GM23338 (cell line): ENCODE measurements around the gene FYTTD1. TPM values are rescaled to one million over a fixed set of nuclear protein-coding genes. Genes with fewer than 3 reads are reported as not detected.

Experiments used
- ATAC-seq: fragments of 200-7000 bp; cut with Tn5 transposase; 3 replicates; pipeline ENCODE4 v1.9.1; 2020
- DNase-seq: peaks from one replicate; pipeline ENCODE4 v3.0.0-alpha.2; 2015; ENCODE audit warnings: low spot score
- H2AFZ ChIP-seq: fragments of 200-600 bp; sonication (generic); 2 replicates; pipeline ENCODE4 v1.8.0; 2016; ENCODE audit warnings: antibody characterized with exemption, mild to moderate bottlenecking, moderate library complexity
- H3F3A ChIP-seq: fragments of 200-600 bp; sonication (generic); replicated peaks from 2 replicates; pipeline ENCODE4 v1.8.0; 2017; ENCODE audit warnings: antibody characterized with exemption, mixed run types, low read depth
- H3K27ac ChIP-seq: fragments of 200-600 bp; sonication (generic); 2 replicates; pipeline ENCODE4 v1.6.1; 2016; ENCODE audit warnings: low read depth
- H3K27me3 ChIP-seq: fragments of 200-600 bp; sonication (generic); 2 replicates; pipeline ENCODE4 v1.8.0; 2016; ENCODE audit warnings: mild to moderate bottlenecking, mixed run types, moderate library complexity; ENCODE audit not compliant: insufficient read depth
- H3K36me3 ChIP-seq: fragments of 200-600 bp; sonication (generic); 2 replicates; pipeline ENCODE4 v1.8.0; 2016; ENCODE audit warnings: mild to moderate bottlenecking; ENCODE audit not compliant: insufficient read depth
- H3K4me1 ChIP-seq: fragments of 200-600 bp; sonication (generic); 2 replicates; pipeline ENCODE4 v1.8.0; 2016; ENCODE audit warnings: mild to moderate bottlenecking, moderate library complexity; ENCODE audit not compliant: insufficient read depth
- H3K4me2 ChIP-seq: fragments of 200-600 bp; sonication (generic); 2 replicates; pipeline ENCODE4 v1.7.1; 2017; ENCODE audit warnings: mixed run types
- H3K4me3 ChIP-seq: fragments of 200-600 bp; sonication (generic); 2 replicates; pipeline ENCODE4 v1.6.1; 2016; ENCODE audit warnings: mixed run types
- H3K79me2 ChIP-seq: fragments of 200-600 bp; sonication (generic); replicated peaks from 2 replicates; pipeline ENCODE4 v1.8.0; 2017; ENCODE audit warnings: mild to moderate bottlenecking; ENCODE audit not compliant: insufficient read depth
- H3K9me2 ChIP-seq: fragments of 200-600 bp; sonication (generic); 2 replicates; pipeline ENCODE4 v1.8.0; 2017; ENCODE audit not compliant: insufficient read depth
- H4K20me1 ChIP-seq: fragments of 200-600 bp; sonication (generic); replicated peaks from 2 replicates; pipeline ENCODE4 v1.8.0; 2017; ENCODE audit warnings: mild to moderate bottlenecking; ENCODE audit not compliant: insufficient read depth
- H3K27ac Mint-ChIP-seq: 2 replicates; pipeline ENCODE4 v1.8.0; 2020; ENCODE audit warnings: inconsistent platforms, mild to moderate bottlenecking, moderate library complexity, mixed read lengths
- H3K27me3 Mint-ChIP-seq: 3 replicates; pipeline ENCODE4 v1.8.0; 2022; ENCODE audit warnings: low read depth, mild to moderate bottlenecking, moderate library complexity, mixed read lengths, inconsistent platforms; ENCODE audit not compliant: insufficient read depth, poor library complexity
- H3K36me3 Mint-ChIP-seq: 3 replicates; pipeline ENCODE4 v1.8.0; 2021; ENCODE audit warnings: low read depth, mild to moderate bottlenecking, inconsistent platforms, moderate library complexity, mixed read lengths
- H3K4me1 Mint-ChIP-seq: 3 replicates; pipeline ENCODE4 v1.8.0; 2020; ENCODE audit warnings: mild to moderate bottlenecking, inconsistent platforms, mixed read lengths
- H3K4me3 Mint-ChIP-seq: 3 replicates; pipeline ENCODE4 v1.8.0; 2021; ENCODE audit warnings: moderate library complexity, mild to moderate bottlenecking, inconsistent platforms, mixed read lengths
- H3K9me3 Mint-ChIP-seq: 3 replicates; pipeline ENCODE4 v1.8.0; 2020; ENCODE audit warnings: moderate library complexity, mild to moderate bottlenecking, inconsistent platforms, mixed read lengths
- EZH2 ChIP-seq: fragments of 200-600 bp; sonication (generic); IDR thresholded peaks from one replicate; pipeline ENCODE4 v1.8.0; 2017; ENCODE audit warnings: antibody characterized with exemption, mild to moderate bottlenecking, low read depth; ENCODE audit not compliant: unreplicated experiment
- JUNB ChIP-seq: IDR thresholded peaks from one replicate; pipeline ENCODE4 v1.6.1; 2016; ENCODE audit warnings: antibody characterized with exemption; ENCODE audit not compliant: unreplicated experiment
- polyA plus RNA-seq: library from polyadenylated mRNA; unstranded; fragments of >200 nt; fragmentation: Nextera tagmentation; extraction: Ambion mirVana; gene quantifications from 2 replicates; pipeline ENCODE4 v1.2.1, GENCODE V29; 2016
- total RNA-seq: library from RNA; depleted of rRNA; stranded (reverse); fragments of >200 nt; shearing (Covaris generic); gene quantifications from 2 replicates; pipeline ENCODE4 v1.2.3, GENCODE V29; 2014
- TF ChIP-seq, protein P1 (sequence below): fragments of 250-450 bp; sonication (Bioruptor Pico); IDR thresholded peaks from 2 replicates; pipeline ENCODE4 v1.5.0; 2020; ENCODE audit warnings: mild to moderate bottlenecking, moderate library complexity
- TF ChIP-seq, protein P2 (sequence below): IDR thresholded peaks from one replicate; pipeline ENCODE4 v1.6.1; 2018; ENCODE audit warnings: antibody characterized with exemption; ENCODE audit not compliant: unreplicated experiment
- TF ChIP-seq, protein P3 (sequence below), 2 experiments: fragments of 200-600 bp in 1 of 2; sonication (generic) in 1 of 2; conservative IDR thresholded peaks; 2 replicates each; pipeline versions ENCODE4 v1.5.1 to v1.6.1; 2016 to 2017; ENCODE audit warnings: antibody characterized with exemption in 2 of 2, low read depth in 2 of 2, mild to moderate bottlenecking in 2 of 2, moderate library complexity in 1 of 2

The FYTTD1 gene
- total and polyA plus RNA-seq, 2 experiments from 2014 or later, result 13.7 to 14.8 TPM

DNA sequence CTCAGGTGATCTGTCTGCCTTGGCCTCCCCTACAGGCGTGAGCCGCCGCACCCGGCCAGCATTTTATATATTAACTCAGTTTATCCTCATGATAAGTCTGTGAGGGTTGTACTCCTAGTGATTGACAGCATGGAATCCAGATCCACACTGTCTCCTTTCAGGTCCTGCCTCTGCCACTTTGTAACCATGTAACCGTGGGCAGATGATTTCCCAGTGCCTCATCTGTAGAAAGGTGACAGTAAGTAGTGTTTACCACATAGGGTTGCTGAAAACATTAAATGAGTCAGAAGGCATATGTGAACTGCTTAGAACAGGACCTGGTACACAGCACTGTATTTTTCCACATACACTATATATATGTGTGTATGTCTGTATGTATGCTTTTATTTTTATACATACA lies 2.4 kb downstream of the FYTTD1 start (continued):
- TF ChIP-seq, protein P1, sequence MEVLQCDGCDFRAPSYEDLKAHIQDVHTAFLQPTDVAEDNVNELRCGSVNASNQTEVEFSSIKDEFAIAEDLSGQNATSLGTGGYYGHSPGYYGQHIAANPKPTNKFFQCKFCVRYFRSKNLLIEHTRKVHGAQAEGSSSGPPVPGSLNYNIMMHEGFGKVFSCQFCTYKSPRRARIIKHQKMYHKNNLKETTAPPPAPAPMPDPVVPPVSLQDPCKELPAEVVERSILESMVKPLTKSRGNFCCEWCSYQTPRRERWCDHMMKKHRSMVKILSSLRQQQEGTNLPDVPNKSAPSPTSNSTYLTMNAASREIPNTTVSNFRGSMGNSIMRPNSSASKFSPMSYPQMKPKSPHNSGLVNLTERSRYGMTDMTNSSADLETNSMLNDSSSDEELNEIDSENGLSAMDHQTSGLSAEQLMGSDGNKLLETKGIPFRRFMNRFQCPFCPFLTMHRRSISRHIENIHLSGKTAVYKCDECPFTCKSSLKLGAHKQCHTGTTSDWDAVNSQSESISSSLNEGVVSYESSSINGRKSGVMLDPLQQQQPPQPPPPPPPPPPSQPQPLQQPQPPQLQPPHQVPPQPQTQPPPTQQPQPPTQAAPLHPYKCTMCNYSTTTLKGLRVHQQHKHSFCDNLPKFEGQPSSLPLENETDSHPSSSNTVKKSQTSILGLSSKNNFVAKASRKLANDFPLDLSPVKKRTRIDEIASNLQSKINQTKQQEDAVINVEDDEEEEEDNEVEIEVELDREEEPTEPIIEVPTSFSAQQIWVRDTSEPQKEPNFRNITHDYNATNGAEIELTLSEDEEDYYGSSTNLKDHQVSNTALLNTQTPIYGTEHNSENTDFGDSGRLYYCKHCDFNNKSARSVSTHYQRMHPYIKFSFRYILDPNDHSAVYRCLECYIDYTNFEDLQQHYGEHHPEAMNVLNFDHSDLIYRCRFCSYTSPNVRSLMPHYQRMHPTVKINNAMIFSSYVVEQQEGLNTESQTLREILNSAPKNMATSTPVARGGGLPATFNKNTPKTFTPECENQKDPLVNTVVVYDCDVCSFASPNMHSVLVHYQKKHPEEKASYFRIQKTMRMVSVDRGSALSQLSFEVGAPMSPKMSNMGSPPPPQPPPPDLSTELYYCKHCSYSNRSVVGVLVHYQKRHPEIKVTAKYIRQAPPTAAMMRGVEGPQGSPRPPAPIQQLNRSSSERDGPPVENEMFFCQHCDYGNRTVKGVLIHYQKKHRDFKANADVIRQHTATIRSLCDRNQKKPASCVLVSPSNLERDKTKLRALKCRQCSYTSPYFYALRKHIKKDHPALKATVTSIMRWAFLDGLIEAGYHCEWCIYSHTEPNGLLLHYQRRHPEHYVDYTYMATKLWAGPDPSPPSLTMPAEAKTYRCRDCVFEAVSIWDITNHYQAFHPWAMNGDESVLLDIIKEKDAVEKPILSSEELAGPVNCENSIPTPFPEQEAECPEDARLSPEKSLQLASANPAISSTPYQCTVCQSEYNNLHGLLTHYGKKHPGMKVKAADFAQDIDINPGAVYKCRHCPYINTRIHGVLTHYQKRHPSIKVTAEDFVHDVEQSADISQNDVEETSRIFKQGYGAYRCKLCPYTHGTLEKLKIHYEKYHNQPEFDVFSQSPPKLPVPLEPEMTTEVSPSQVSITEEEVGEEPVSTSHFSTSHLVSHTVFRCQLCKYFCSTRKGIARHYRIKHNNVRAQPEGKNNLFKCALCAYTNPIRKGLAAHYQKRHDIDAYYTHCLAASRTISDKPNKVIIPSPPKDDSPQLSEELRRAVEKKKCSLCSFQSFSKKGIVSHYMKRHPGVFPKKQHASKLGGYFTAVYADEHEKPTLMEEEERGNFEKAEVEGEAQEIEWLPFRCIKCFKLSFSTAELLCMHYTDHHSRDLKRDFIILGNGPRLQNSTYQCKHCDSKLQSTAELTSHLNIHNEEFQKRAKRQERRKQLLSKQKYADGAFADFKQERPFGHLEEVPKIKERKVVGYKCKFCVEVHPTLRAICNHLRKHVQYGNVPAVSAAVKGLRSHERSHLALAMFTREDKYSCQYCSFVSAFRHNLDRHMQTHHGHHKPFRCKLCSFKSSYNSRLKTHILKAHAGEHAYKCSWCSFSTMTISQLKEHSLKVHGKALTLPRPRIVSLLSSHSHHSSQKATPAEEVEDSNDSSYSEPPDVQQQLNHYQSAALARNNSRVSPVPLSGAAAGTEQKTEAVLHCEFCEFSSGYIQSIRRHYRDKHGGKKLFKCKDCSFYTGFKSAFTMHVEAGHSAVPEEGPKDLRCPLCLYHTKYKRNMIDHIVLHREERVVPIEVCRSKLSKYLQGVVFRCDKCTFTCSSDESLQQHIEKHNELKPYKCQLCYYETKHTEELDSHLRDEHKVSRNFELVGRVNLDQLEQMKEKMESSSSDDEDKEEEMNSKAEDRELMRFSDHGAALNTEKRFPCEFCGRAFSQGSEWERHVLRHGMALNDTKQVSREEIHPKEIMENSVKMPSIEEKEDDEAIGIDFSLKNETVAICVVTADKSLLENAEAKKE, result no peak
- TF ChIP-seq, protein P2, sequence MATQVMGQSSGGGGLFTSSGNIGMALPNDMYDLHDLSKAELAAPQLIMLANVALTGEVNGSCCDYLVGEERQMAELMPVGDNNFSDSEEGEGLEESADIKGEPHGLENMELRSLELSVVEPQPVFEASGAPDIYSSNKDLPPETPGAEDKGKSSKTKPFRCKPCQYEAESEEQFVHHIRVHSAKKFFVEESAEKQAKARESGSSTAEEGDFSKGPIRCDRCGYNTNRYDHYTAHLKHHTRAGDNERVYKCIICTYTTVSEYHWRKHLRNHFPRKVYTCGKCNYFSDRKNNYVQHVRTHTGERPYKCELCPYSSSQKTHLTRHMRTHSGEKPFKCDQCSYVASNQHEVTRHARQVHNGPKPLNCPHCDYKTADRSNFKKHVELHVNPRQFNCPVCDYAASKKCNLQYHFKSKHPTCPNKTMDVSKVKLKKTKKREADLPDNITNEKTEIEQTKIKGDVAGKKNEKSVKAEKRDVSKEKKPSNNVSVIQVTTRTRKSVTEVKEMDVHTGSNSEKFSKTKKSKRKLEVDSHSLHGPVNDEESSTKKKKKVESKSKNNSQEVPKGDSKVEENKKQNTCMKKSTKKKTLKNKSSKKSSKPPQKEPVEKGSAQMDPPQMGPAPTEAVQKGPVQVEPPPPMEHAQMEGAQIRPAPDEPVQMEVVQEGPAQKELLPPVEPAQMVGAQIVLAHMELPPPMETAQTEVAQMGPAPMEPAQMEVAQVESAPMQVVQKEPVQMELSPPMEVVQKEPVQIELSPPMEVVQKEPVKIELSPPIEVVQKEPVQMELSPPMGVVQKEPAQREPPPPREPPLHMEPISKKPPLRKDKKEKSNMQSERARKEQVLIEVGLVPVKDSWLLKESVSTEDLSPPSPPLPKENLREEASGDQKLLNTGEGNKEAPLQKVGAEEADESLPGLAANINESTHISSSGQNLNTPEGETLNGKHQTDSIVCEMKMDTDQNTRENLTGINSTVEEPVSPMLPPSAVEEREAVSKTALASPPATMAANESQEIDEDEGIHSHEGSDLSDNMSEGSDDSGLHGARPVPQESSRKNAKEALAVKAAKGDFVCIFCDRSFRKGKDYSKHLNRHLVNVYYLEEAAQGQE, result no peak

DNA sequence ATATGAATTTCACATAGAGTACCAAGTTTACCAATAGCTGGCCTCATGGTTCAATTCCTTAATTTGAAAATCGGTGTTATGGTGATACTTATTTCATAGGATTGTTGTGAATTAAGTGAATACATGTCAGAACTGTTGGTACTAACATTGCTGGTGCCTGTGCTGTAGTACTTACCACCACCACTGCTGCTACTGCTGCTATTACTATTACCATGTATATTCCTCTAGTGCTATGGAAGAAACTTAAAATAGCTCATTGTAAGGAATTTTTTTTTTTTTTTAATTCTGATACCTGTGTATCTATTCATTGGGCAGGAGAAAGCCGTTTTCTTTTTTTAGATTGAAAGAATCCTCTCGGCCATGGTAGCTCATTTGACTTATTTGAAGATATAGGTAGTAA lies 3.6 kb downstream of the FYTTD1 start:
- Histone ChIP-seq H3K4me3 (no peak overlapping the region), H3K79me2 (peaks cover 37% of the 10 kb centered on the region), H3K27me3 (peaks cover 46% of the 10 kb centered on the region), H3F3A (peaks cover 10% of the 10 kb centered on the region; the same call in 1 of the 2 replicates), H2AFZ (no peak overlapping the region), H3K36me3 (no peaks in the 10 kb centered on the region), H3K4me2 (no peak overlapping the region), H3K27ac (no peak overlapping the region), H3K9me2 (no peaks in the 10 kb centered on the region), H3K4me1 (peaks cover 16% of the 10 kb centered on the region), H4K20me1 (0 out of 2 replicates have a peak, but pooled peaks cover 5% of the 10 kb centered on the region)
- Mint-ChIP-seq H3K4me3 (no peak overlapping the region), H3K27ac (no peak overlapping the region), H3K27me3 (peaks cover 23% of the 10 kb centered on the region), H3K9me3 (no peaks in the 10 kb centered on the region), H3K4me1 (peaks cover 14% of the 10 kb centered on the region), H3K36me3 (no peaks in the 10 kb centered on the region; the same call in 2 of the 3 replicates)
- ATAC-seq, result no peak
- no peak for DNase-seq
- no peak for TF ChIP-seq EZH2
- no peak for TF ChIP-seq JUNB
- TF ChIP-seq, protein P3, sequence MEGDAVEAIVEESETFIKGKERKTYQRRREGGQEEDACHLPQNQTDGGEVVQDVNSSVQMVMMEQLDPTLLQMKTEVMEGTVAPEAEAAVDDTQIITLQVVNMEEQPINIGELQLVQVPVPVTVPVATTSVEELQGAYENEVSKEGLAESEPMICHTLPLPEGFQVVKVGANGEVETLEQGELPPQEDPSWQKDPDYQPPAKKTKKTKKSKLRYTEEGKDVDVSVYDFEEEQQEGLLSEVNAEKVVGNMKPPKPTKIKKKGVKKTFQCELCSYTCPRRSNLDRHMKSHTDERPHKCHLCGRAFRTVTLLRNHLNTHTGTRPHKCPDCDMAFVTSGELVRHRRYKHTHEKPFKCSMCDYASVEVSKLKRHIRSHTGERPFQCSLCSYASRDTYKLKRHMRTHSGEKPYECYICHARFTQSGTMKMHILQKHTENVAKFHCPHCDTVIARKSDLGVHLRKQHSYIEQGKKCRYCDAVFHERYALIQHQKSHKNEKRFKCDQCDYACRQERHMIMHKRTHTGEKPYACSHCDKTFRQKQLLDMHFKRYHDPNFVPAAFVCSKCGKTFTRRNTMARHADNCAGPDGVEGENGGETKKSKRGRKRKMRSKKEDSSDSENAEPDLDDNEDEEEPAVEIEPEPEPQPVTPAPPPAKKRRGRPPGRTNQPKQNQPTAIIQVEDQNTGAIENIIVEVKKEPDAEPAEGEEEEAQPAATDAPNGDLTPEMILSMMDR (conservative IDR thresholded peaks at IDR 0.05; ENCODE audit: low read depth in 2 of 2), result no peak
